PC-9 (cell line): ENCODE measurements around the gene COLQ.

ENCODE experiments used
- EZH2 ChIP-seq: fragments of 200-600 bp; sonication (generic); IDR thresholded peaks from 2 replicates; pipeline ENCODE4 v1.8.0; 2017; ENCODE audit warnings: antibody characterized with exemption, low read depth
- TF ChIP-seq, protein P1 (sequence below): fragments of 200-600 bp; sonication (generic); conservative IDR thresholded peaks from 2 replicates; pipeline ENCODE4 v1.6.1; 2017; ENCODE audit warnings: mixed run types, antibody characterized with exemption, mild to moderate bottlenecking, moderate library complexity

DNA sequence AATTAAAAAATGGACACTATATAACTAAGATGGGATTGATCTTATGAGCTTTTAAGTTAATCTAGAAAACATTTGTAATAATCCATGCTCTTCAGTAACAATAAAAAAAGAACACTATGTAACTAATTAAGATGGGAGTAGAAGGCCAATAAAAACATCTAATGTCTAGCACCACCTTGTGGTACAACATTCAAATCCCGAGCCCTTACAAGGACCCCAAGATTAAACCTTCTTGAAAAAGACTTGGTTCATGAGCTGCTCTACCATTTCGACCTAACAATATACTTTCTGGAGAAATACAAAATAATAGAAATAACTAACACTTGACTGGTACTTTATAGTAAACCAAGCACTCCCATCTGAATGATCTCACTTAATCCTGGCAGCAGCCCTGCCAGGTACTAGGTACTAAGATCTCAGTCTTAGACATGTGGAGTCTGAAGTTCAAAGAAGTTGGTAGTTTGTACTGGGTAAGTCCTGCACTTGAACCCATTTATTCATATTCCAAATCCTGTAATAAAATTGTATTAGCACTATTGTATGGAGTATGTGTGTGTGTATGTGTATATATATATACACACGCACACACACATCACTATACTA is 116.0 kb downstream of the COLQ start:
- TF ChIP-seq, protein P1, sequence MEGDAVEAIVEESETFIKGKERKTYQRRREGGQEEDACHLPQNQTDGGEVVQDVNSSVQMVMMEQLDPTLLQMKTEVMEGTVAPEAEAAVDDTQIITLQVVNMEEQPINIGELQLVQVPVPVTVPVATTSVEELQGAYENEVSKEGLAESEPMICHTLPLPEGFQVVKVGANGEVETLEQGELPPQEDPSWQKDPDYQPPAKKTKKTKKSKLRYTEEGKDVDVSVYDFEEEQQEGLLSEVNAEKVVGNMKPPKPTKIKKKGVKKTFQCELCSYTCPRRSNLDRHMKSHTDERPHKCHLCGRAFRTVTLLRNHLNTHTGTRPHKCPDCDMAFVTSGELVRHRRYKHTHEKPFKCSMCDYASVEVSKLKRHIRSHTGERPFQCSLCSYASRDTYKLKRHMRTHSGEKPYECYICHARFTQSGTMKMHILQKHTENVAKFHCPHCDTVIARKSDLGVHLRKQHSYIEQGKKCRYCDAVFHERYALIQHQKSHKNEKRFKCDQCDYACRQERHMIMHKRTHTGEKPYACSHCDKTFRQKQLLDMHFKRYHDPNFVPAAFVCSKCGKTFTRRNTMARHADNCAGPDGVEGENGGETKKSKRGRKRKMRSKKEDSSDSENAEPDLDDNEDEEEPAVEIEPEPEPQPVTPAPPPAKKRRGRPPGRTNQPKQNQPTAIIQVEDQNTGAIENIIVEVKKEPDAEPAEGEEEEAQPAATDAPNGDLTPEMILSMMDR = peak; percentile 84
- no peak for TF ChIP-seq EZH2
